Stimulated activated CD4-positive, alpha-beta T cell treated with anti-CD3 and anti-CD28 coated beads, Interleukin-1b, Interleukin-23, amount 100 ng/mL, for 48 hours (primary cell): Measurements from ENCODE around the gene SPSB2.
"Not testable (repeated sequence)": the region's sequence is repeated elsewhere in the genome, so short reads cannot be mapped to it uniquely, and the experiment has no call there.

Experiments used
- DNase-seq: peaks from one replicate; pipeline ENCODE4 v3.0.0-alpha.2; 2020

SPSB2 gene

GRCh38 chr12:6899837-6900519, 26.9 kb upstream of the SPSB2 start:
- DNase-seq: peak; percentile 27

DNA sequence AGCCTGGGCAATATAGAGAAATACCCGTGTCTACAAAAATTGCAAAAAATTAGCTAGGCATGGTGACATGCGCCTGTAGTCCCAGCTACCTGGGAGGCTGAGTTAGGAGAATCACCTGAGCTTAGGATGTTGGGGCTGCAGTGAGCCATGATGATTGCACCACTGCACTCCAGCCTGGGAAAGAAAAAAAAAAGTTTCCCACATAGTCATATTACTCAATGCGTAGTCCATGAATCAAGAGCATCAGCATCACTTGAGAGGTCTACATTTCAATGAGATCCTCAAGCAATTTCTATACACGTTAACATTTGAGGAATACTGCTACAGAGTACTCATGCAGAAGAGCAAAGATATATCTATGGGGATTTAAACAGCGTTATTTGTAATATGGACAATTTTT, 26.3 kb upstream of the SPSB2 start:
- no peak for DNase-seq

DNA sequence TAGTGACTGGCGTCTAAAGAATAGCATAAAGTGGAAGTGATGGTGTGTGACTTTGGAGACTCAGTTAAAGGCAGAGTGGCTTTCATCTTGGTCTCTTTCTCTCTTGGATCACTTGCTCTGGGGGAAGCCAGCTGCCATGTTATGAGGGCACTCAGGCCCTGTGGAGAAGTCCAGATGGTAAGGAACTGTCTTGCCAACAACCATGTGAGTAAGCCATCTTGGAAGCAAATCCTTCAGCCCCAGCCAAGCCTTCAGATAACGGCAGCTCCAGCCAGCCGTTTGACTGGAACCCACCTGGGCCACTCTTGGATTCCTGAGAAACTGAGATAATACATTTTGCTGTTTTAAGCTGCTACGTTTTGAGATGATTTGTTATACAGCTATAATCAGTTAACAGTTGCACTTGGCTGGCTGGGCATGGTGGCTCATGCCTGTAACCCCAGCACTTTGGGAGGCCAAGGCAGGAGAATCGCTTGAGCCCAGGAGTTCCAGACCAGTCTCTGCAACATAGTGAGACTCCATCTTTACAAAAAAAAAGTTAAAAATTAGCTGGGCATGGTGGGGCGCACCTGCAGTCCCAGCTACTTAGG, 23.8 kb upstream of the SPSB2 start:
- DNase-seq: no peak

DNA sequence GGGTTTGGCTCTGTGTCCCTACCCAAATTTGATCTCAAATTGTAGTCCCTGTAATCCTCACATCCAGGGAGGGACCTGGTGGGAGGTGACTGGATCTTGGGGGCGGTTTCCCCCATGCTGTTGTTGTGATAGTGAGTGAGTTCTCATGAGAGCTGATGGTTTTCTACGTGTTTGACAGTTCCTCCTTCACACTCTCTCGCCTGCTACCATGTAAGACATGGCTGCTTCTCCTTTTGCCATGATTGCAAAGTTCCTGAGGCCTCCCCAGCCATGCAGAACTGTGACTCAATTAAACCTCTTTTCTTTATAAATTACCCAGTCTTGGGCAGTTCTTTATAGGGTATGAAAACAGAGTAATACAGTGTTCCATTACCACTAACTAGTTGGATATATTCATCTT, 21.2 kb upstream of the SPSB2 start:
- no peak for DNase-seq

DNA sequence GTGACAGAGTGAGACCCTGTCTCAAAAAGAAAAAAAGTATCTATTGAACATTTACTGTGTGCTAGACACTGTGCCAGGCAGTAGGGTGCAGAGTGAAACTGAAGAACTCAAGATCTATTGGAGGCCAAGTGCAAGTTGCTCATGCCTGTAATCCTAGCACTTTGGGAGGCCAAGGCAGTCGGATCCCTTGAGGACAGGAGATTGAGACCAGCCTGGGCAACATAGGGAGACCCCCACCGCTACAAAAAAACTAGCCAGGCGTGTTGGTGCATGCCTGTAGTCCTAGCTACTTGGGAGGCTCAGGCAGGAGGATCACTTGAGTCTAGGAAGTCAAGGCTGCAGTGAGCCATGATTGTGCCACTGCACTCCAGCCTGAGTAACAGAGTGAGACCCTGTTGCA, 19.6 kb upstream of the SPSB2 start:
- not testable (repeated sequence) for DNase-seq

DNA sequence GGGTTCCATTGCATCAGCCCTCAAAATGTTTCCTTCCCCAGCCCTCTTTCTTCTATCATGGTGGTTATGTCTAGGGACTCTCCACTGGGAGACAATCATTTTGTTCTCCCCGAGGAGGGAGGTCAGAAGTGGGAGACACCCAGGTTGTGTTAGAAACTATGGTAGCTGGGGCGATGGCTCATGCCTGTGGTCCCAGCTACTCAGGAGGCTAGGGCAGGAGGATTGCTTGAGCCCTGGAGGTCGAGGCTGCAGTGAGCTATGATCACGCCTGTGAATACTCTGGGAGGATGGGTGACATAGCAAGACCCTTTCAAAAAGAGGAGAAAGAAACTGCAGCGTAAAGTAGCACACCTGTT, 18.5 kb upstream of the SPSB2 start:
- no peak for DNase-seq

DNA sequence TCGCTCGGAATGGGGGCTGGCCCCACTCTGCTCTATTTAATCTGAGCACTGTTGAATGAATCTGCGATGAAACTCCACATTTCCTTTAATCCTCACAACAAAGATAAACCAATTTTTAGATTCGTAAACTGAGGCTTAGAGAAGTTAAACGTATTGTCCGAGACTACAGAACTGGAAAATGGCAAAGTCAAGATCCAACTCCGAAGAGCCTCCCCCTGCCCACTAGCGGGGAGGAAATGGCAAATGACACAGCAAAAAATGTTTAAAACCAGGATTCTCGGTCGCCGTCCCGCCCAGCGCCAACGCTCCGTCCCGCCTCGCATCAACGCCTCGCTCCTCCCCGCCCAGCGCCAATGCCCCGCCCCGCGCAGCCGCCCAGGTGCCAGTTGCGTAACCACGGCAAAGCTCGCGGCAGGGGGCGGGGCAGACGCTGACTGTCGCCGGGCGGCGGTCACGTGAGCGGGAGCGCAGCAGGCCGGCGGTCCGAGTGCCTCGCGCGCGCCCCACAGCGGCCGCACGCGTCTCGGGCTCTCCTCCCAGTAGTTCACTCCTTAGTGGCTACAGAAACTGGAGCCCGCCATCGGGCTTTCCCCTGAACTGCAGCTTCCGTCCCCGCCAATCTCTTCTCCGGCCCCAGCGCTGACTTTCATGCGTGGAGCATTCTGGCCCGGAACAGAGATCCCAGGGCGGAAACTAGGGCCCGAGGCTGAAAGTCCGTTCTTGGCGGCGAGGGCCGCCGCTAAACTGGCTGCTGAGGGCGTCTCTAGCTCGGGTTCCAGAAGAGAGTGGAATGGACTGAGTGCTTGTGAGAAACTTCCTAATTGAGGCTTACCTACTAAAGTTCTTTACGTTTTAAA, 17.9 kb upstream of the SPSB2 start:
- peak; percentile 98 for DNase-seq

DNA sequence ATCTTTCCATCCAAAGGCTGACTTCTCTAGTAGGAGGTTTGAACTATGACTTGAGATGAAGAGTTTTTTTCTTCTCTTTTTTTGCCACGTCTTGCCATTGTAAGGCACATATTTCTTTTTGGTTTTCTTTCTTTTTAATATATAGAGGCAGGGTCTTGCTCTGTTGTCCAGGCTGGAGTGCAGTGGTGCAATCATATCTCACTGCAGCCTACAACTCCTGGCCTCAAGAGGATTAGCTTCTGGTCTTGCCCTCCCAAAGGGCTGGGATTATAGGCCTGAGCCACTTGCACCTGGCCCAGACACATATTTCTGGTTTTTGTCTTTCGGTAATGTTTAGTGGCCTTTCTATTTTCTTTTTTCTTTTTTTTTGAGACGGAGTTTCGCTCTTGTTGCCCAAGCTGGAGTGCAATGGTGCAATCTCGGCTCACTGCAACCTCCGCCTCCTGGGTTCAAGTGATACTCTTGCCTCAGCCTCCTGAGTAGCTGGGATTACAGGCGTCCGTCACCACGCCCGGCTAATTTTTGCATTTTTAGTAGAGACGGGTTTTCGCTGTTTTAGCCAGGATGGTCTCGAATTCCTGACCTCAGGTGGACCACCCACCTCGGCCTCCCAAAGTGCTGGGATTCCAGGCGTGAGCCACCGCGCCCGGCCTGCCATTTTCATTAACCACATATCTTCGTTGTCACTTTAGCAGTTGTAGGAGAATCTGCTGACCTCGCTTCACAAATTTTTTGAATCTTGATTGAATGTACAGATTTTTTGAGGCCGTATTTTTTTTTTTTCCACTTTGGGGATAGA, 16.9 kb upstream of the SPSB2 start:
- not testable (repeated sequence) for DNase-seq

DNA sequence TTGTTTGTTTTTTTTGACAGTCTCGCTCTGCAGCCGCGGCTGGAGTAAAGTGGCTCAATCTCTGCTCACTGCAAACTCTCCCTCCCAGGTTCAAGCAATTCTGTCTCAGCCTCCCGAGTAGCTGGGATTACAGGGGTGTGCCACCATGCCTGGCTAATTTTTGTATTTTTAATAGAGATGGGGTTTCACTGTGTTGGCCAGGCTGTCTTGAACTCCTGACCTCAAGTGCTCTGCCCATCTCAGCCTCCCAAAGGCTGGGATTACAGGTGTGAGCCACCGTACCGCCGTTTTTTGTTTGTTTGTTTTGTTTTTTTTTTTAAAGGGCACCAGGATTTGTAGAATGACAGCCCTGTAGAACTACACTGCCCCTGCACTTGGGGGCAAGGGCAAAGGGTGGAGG, 15.7 kb upstream of the SPSB2 start:
- not testable (repeated sequence) for DNase-seq

- DNase-seq: no peak
Observed at GRCh38 chr12:6888360-6888759, 15.3 kb upstream of the SPSB2 start.

DNA sequence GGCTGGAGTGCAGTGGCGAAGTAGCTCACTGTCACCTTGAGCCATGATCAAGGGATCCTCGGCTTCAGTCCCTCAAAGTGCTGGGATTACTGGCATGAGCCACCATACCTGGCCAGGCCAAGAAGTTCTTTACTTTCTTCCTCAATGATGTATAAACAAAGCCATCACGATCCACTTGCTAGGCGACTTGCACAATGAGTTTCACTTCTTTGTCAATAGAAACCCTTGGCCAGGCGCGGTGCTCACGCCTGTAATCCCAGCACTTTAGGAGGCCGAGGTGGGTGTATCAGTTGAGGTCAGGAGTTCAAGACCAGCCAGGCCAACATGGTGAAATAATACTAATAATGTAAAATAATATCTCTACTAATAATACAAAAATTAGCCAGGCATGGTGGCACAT, 14.4 kb upstream of the SPSB2 start:
- DNase-seq: no peak

- not testable (repeated sequence) for DNase-seq
Observed at GRCh38 chr12:6886206-6886999, 13.3 kb upstream of the SPSB2 start.

DNA sequence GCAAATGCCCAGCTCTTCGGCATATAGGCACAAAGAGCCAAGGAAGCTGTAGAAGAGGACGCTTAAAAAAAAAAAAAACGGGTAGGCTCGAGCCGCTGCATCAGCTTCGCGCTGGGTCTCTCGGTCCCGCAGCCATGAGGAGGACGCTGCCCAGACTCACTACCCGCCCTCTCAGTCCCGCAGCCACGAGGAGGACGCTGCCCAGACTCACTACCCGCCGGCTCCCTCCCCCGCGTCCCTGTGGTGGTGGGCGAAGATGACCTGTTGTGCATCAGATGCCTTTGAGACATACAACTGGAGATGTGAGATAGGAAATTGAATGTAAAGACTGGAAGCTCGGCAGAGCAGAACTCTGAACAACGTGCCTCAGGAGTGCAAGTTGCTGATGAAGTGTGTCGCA, 11.4 kb upstream of the SPSB2 start:
- DNase-seq: no peak

DNA sequence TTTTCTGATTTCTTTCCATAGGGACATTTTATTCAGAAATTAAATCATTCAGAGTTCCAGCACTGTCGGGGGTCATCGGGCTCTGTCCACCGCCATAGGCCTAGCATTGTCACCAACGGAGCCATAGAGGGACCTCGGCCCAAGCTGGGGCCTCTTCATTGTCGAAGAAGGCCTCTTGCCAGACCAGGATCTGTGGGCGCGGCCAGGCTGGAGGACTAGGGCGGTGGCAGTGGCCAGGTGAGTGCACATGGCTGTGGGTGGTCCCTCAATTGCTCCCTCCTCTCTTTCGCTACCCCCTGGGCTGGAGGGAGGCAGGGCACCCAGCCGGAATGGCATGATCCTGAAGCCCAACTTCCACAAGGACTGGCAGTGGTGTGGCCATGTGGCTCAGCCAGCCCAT, 10.6 kb upstream of the SPSB2 start:
- DNase-seq: no peak

DNA sequence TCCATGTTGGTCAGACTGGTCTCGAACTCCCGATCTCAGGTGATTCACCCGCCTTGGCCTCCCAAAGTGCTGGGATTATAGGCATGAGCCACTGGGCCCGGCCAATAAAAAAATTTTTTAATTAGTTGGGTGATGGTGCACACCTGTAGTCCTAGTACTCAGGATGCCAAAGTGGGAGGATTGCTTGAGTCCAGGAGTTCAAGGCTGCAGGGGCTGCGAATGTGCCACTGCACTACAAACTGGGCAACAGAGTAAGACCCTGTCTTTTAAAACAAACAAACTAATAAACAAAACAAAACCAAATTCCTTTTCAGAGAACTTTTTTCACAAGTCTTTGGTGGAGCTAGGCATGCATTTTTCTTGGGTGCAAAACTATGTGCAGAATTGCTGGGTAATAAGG, 10.1 kb upstream of the SPSB2 start:
- no peak for DNase-seq

- not testable (repeated sequence) for DNase-seq
Observed at GRCh38 chr12:6879824-6880223, 6.7 kb upstream of the SPSB2 start.

GRCh38 chr12:6874015-6874368, 889 bp upstream of the SPSB2 start:
- DNase-seq: not testable (repeated sequence)

DNA sequence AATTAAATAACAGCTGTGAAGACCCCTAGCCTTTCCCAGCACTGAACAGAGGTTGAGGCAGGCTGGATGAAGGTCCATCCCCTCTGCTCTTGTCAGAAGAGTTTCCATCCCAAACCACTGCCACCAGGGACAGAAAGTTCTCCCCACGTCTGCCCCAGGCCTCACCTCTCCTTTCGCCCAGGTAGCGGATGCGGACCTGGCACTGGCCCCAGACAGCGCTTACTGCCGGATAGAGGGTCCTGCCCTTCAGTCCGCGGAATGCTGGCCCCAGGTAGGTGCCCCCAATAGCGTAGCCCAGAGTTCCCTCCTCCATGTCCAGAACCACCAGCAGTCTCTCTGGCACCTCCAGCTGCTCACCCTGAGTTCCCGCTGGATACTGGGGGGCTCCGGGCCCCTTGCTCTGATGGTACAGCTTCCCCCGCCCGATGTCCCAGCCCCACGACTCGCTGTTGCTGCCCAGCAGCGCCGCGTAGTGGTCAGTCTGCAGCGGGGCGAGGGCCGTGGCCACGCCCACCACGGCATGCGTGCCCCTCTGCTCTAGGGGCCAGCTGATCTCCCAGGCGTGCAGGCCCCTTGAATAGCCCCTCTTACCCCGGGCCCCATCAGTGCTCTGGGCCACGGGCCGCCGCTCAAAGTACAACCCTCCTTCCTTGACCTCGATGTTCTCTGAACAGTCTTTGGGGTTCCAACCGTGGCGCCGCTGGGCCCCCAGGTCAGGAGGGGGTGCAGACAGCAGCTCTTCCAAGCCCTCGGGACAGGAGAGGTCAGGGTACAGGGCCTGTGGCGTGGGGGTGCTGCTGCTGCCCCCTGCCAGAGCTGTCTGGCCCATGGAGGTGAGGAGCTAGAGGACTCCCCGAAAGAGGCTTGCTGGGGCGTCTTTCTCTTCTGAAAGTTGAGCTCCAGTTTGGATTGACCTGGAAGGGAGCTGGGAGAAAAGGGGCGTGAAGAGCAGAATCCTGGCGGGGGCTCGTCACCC, 742 bp downstream of the SPSB2 start:
- peak; percentile 82 for DNase-seq

DNA sequence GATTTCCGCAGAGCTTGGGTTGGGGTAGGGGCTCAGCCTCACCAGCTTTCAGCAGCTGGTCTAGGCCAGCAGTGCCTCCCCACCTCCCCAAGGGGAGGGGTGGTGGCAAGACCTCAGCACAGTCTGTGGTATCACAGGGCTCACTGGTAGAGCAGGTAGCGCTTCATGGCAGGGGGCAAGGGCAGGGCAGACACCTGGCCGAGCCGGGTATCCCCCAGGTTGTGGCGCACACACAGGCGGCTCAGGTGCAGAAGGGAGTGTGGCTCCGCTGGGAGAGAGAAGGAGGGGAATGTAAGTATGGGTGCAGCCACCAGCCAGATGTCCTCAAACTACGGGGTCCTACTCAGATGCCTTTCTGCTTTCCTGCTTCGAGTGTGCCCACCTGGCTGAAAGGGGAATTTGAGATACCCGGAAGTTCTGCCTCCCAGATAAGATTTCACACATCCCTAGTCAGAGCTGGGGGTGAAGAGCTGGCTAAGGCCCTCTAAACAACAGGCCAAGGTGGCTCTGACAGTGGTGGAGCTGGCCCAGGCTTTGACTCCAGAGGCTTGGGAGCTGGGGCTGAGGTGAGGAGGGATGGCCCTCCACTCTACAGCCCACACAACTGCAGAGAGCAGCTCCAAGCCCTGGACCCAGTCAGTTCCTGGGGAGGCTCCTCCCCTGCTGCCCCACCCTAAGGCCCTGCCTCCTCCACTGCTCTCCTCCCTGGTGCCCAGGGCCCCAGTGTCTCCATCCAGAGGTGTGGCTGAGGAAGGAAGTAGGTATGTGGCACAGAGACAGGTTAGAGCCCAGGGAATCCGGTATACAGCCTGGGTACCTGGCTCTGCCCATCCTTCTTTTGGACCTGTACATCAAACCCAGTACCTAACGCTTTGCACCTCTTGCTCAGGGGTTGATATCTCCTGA, 1.8 kb downstream of the SPSB2 start:
- DNase-seq: peak; percentile 53

DNA sequence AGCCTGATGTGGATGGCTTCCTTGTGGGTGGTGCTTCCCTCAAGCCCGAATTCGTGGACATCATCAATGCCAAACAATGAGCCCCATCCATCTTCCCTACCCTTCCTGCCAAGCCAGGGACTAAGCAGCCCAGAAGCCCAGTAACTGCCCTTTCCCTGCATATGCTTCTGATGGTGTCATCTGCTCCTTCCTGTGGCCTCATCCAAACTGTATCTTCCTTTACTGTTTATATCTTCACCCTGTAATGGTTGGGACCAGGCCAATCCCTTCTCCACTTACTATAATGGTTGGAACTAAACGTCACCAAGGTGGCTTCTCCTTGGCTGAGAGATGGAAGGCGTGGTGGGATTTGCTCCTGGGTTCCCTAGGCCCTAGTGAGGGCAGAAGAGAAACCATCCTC, 2.8 kb downstream of the SPSB2 start:
- not testable (repeated sequence) for DNase-seq
